Measurements from ENCODE around the gene MPI. TPM values are rescaled to one million over a fixed set of nuclear protein-coding genes. Genes with fewer than 3 reads are reported as not detected.
A peak's percentile ranks its signal among the peaks of the same experiment; 100 is the strongest.
"Not testable (repeated sequence)": the region's sequence is repeated elsewhere in the genome, so short reads cannot be mapped to it uniquely, and the experiment has no call there.

The MPI gene
- polyA plus RNA-seq, 1 experiment = 105 TPM

DNA sequence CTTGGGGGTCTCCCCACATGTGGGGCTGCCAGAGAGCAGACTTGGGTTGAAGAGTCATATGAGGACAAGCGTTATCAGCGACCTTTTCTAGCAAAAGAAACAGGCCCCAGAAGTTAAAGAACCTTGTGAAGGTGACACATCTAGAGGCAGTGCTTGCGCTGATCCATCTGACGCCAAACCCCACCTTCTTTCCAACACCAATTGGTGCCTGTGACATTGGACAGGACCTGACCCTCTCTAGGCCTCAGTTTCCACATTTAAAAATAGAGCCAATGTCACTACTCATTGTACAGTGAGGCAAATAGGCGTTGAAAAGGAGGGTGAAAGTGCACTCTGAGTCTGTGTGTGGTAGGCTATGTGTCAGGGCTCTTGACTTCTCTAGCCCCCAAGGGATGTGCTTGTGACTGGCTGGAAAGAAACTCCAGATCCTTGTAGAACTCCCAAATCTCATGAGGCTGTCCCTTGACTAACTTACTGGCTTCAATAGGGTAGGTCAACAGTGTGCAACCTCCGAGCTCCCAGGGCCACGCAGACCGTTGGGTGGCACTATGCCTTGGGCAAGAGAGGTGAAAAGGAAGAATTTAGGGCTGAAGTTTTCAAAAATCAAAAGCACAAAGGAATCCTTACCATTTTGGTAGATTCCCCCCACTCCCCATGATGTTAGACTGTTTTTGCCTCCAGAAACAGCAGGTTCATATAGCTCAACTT lies 17.5 kb downstream of the MPI start:
- TF ChIP-seq, protein P1, sequence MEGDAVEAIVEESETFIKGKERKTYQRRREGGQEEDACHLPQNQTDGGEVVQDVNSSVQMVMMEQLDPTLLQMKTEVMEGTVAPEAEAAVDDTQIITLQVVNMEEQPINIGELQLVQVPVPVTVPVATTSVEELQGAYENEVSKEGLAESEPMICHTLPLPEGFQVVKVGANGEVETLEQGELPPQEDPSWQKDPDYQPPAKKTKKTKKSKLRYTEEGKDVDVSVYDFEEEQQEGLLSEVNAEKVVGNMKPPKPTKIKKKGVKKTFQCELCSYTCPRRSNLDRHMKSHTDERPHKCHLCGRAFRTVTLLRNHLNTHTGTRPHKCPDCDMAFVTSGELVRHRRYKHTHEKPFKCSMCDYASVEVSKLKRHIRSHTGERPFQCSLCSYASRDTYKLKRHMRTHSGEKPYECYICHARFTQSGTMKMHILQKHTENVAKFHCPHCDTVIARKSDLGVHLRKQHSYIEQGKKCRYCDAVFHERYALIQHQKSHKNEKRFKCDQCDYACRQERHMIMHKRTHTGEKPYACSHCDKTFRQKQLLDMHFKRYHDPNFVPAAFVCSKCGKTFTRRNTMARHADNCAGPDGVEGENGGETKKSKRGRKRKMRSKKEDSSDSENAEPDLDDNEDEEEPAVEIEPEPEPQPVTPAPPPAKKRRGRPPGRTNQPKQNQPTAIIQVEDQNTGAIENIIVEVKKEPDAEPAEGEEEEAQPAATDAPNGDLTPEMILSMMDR (IDR thresholded peaks at IDR 0.05; ENCODE audit: insufficient read depth, low read depth, low read length) = no peak
- Histone ChIP-seq H3K36me3 (ENCODE audit: control insufficient read depth, insufficient read depth, low read length) (peaks cover 16% of the 10 kb centered on the region), H3K4me3 (ENCODE audit: low read depth, low read length) (peak overlapping the region; percentile 78), H3K27me3 (ENCODE audit: control insufficient read depth, insufficient read depth, low read length) (no peaks in the 10 kb centered on the region)
- DNase-seq (ENCODE audit: low read depth) = no peak
- POLR2A ChIA-PET = interaction anchor here (0.5 to 1.3 kb wide), 2 partner anchors 18 to 32 kb away, joined by 3 read pairs; partner anchors contain the start of gene MPI
- CTCF ChIA-PET = interaction anchor here (0.6 to 1.7 kb wide), 4 partner anchors 13 to 136 kb away, joined by 4 to 5 read pairs (median 4); no protein-coding TSS in a partner anchor

DNA sequence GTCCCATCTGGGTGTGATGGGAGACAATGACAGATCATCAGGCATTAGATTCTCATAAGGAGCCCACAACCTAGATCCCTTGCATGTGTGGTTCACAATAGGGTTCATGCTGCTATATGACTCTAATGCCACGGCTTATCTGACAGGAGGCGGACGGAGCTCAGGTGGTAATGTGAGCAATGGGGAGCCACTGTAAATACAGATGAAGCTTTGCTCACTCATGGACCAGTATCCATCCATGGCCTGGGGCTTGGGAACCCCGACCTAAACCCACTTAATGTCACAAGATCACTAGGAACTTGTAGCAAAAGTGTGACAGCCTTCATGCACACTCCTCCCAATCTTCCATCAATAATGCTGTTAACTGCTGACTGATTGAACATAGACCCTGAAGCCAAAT lies 18.8 kb downstream of the MPI start:
- H3K4me3 ChIP-seq (ENCODE audit: low read depth, low read length) = no peak overlapping the region
- no peak for DNase-seq (ENCODE audit: low read depth)
- ChIA-PET POLR2A (no interaction called here), CTCF (no interaction called here)
- H3K36me3 ChIP-seq (ENCODE audit: control insufficient read depth, insufficient read depth, low read length) = peaks cover 8% of the 10 kb centered on the region
- H3K27me3 ChIP-seq (ENCODE audit: control insufficient read depth, insufficient read depth, low read length) = no peaks in the 10 kb centered on the region
- TF ChIP-seq, protein P1 (IDR thresholded peaks at IDR 0.05; ENCODE audit: insufficient read depth, low read depth, low read length) = no peak

DNA sequence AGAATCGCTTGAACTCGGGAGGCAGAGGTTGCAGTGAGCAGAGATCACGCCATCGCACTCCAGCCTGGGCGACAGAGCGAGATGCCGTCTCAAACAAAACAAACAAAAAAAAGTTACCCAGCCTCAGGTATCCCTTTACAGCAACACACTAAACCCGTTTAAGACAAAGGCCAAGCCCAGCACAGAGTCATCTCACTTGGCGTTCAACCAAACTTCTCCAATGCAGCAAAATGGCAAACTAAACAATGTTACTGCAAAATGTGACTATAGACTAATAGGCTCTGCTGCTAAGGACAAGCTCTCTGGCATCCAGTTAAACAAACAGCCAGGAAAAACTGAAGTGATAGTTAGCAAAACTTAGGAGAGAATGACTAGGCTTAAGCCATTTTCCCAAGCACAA lies 23.2 kb downstream of the MPI start:
- H3K4me3 ChIP-seq (ENCODE audit: low read depth, low read length) = no peak overlapping the region
- TF ChIP-seq, protein P1 (IDR thresholded peaks at IDR 0.05; ENCODE audit: insufficient read depth, low read depth, low read length) = no peak
- no peak for DNase-seq (ENCODE audit: low read depth)
- POLR2A ChIA-PET = no interaction called here
- no peaks in the 10 kb centered on the region for H3K27me3 ChIP-seq (ENCODE audit: control insufficient read depth, insufficient read depth, low read length)
- peaks cover 10% of the 10 kb centered on the region for H3K36me3 ChIP-seq (ENCODE audit: control insufficient read depth, insufficient read depth, low read length)
- CTCF ChIA-PET = interaction anchor here (6.1 kb wide), 1 partner anchor 12 kb away, joined by 34 read pairs; no protein-coding TSS in a partner anchor

DNA sequence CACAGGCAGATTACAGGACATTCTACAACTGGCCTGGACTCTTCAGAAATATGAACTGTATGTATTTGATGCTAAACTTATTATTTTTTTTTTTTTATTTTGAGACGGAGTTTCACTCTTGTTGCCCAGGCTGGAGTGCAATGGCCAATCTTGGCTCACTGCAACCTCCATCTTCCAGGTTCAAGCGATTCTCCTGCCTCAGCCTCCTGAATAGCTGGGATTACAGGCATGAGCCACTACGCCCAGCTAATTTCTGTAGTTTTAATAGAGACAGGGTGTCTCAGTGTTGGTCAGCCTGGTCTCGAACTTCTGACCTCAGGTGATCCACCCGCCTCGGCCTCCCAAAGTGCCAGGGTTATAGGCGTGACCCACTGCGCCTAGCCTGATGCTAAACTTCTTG lies 24.0 kb downstream of the MPI start:
- not testable (repeated sequence) for DNase-seq (ENCODE audit: low read depth)
- CTCF ChIA-PET = interaction anchor here (6.1 kb wide), 1 partner anchor 12 kb away, joined by 34 read pairs; no protein-coding TSS in a partner anchor

DNA sequence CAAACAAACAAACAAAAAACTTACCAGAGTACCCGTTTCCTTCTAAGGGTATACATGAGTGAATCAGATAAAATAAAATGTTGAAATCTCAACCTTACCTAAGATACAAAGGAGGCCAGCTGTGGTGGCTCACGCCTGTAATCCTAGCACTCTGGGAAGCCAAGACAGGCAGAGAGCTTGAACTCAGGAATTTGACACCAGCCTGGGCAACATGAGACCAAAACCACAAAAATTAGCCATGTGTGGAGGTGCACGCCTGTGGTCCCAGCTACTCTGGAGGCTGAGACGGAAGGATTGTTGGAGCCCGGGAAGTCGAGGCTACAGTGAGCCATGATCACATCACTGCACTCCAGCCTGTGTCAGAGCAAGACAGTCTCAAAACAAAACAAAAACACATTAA lies 27.8 kb downstream of the MPI start:
- H3K36me3 ChIP-seq (ENCODE audit: control insufficient read depth, insufficient read depth, low read length) = peaks cover 12% of the 10 kb centered on the region
- CTCF ChIA-PET = interaction anchor here (1.5 kb wide), 1 partner anchor 15 kb away, joined by 5 read pairs; no protein-coding TSS in a partner anchor

More for the DNA sequence above, 24.0 kb downstream of the MPI start:
- H3K36me3 ChIP-seq (ENCODE audit: control insufficient read depth, insufficient read depth, low read length) = peaks cover 12% of the 10 kb centered on the region
- POLR2A ChIA-PET; H3K27me3 ChIP-seq (ENCODE audit: control insufficient read depth, insufficient read depth, low read length); H3K4me3 ChIP-seq (ENCODE audit: low read depth, low read length): not testable (repeated sequence)

More for the DNA sequence above, 27.8 kb downstream of the MPI start:
- Histone ChIP-seq H3K4me3 (ENCODE audit: low read depth, low read length) (no peak overlapping the region), H3K27me3 (ENCODE audit: control insufficient read depth, insufficient read depth, low read length) (no peaks in the 10 kb centered on the region)
- DNase-seq (ENCODE audit: low read depth) = no peak
- POLR2A ChIA-PET = no interaction called here
- TF ChIP-seq, protein P1 (IDR thresholded peaks at IDR 0.05; ENCODE audit: insufficient read depth, low read depth, low read length) = no peak

Measured in BJ (cell line).